Measurements from ENCODE around the gene NECTIN2.
"Not testable (repeated sequence)": the region's sequence is repeated elsewhere in the genome, so short reads cannot be mapped to it uniquely, and the experiment has no call there.

The NECTIN2 gene

DNA sequence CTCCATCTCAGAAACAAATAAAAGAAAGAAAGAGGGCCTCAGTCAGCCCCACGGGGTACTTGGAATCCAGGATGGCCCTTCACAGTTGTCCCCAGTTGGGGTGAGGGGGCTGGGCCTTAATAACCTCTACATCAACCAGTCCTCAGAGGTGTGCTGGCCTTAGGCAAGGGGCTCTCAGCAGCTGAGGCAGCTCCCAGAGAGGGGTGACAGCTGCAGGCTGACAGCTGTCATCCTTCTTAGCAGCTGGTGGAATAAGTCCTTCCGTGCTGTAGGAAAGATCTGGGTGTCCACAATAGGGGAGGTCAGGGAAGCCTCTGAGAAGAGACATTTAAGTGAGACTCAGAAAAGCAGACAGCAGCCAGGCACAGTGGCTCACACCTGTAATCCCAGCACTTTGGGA, 29.8 kb upstream of the NECTIN2 start:
- no peak for DNase-seq (ENCODE audit: low spot score)

DNA sequence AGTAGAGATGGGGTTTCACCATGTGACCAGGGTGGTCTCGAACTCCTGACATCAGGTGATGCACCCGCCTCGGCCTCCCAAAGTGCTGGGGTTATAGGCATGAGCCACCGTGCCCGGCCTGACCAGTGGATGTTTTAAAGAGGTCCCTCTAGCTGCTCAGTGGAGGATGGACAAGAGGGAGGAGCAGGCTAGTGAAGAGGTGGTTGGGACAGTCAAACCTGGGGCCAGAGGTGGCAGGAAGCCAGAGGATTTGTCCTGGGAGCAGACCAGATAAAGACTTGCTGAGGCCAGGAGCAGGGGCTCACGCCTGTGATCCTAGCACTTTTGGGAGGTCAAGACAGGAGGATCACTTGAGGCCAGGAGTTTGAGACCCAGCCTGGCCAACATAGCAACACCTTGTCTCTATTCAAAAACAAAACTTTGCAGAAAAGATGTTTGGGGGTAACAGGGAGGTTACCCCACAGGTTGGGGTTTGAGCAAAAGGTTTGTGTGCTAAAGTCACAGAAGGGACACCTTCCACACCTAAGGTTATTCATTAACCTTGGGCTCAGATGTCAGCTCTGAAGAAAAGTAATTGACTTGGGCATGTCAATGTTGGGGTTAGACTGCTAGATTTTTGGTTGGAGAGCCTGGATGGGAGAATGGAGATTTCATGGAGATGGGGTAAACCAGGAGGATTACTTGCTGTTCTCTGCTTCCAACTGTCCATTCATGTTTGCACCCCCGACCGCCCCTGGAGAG, 28.2 kb upstream of the NECTIN2 start:
- no peak for DNase-seq (ENCODE audit: low spot score)

DNA sequence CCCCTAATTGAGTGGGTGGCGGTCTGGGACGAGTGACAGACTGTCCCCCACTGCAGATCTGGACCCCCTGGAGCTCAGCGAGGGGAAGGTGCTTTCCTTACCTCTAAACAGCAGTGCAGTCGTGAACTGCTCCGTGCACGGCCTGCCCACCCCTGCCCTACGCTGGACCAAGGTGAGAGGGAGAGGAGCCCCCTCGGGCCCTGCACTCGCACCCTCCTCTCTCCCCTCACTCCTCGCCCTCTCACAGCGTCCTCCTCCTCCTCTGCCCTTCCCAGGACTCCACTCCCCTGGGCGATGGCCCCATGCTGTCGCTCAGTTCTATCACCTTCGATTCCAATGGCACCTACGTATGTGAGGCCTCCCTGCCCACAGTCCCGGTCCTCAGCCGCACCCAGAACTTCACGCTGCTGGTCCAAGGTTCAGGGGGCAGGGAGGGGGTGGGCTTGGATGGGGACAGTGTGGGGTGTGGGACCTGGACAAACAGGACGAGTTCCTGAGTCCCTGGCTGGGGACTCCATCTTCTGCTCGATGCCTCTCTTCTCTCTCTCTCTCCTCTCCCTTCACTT, 27.5 kb upstream of the NECTIN2 start:
- DNase-seq (ENCODE audit: low spot score), result no peak

DNA sequence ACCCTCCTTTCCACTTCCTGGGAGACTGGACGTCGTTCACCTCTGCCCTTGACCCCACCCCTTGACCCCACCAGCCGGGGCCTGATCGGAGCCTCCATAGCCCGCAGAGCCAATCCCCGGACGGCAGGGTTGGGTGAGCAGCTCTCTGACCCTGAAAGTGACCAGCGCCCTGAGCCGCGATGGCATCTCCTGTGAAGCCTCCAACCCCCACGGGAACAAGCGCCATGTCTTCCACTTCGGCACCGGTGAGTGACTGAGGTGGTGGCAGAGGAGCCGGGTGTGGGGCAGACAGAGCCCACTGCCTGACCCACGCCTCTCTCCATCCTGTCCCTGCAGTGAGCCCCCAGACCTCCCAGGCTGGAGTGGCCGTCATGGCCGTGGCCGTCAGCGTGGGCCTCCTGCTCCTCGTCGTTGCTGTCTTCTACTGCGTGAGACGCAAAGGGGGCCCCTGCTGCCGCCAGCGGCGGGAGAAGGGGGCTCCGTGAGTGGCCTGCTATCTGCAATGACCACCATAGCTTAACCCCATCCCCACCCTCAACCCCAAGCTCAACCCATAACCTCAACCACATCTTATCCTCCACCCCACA, 26.8 kb upstream of the NECTIN2 start:
- DNase-seq (ENCODE audit: low spot score), result no peak

DNA sequence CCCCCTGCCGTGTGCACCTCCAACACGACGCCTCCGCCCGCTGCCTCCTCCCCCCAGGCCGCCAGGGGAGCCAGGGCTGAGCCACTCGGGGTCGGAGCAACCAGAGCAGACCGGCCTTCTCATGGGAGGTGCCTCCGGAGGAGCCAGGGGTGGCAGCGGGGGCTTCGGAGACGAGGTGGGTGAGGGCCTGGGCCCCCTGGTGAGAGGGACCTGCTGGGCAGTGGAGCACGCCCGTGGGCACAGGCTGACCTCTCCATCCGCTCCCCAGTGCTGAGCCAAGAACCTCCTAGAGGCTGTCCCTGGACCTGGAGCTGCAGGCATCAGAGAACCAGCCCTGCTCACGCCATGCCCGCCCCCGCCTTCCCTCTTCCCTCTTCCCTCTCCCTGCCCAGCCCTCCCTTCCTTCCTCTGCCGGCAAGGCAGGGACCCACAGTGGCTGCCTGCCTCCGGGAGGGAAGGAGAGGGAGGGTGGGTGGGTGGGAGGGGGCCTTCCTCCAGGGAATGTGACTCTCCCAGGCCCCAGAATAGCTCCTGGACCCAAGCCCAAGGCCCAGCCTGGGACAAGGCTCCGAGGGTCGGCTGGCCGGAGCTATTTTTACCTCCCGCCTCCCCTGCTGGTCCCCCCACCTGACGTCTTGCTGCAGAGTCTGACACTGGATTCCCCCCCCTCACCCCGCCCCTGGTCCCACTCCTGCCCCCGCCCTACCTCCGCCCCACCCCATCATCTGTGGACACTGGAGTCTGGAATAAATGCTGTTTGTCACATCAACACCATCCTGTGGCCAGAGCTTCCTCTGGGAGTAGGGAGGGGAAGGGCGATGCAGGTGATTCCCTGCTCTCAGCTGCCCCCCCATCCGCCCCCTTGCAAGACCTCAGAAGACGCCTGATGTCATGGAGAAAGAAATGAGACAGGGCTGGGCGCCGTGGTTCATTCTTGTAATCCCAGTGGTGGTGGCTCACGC, 25.2 kb upstream of the NECTIN2 start:
- no peak for DNase-seq (ENCODE audit: low spot score)

DNA sequence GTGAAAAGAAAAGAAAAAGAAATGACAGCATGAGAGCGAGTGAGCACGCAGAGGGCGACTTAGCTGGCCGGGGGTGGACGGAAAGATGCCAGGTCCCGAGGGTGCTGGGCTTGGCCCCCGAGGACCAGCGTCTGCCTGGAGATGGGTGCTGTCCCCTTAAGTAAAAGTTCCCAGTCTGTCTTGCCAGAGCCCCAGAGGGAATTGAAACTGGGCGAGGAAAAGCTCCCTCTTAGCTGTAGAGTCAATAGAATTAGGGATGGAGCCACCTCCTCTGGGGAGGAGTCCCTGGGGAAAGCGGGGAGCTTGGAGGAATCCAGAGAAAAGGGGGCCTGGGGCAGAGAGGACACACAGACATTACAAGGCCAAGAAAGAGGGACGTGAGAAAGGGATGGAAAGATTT, 23.9 kb upstream of the NECTIN2 start:
- DNase-seq (ENCODE audit: low spot score), result no peak

DNA sequence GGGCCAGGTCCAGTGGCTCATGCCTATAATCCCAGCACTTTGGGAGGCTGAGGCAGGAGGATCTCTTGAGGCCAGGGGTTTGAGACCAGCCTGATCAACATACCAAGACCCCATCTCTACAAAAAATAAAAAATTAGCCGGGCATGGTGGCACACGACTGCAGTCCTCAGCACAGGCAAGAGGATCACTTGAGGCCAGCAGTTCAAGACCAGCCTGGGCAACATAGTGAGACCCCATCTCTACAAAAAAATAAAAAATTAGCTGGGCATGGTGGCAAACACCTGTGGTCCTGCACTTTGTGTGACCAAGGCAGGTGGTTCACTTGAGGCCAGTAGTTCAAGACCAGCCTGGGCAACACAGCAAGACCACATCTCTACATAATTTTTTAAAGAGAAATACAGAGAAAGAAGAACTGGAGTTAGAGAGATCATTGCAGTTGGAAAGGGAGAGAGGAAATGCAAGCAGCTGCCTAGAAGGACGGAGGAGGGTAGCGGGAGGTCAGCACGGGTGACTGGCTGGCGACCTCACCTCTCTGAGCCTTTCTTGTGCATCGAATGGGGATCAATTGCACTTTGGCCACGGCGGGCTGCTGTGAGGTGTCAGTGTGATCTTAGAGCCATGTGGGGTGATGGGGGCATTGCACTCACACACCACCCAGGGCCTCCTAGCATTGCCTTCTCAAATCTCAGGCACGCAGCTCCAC, 23.3 kb upstream of the NECTIN2 start:
- DNase-seq (ENCODE audit: low spot score), result no peak

DNA sequence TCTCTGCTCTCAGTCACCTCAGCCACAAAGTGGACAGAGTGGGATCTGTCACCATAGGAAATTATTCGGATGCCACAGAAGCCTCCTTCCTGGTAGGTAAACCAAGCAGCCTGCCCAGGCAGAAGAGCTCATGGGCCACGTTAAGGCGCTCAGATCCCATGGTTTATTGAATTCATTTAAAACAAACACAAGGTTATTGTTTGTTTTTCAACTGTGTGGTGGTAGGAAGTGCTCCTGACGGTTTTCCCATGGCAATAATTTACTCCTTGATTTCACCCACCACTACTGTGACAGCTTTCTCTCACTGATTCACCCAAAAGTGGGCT, 22.8 kb upstream of the NECTIN2 start:
- DNase-seq (ENCODE audit: low spot score), result no peak

DNA sequence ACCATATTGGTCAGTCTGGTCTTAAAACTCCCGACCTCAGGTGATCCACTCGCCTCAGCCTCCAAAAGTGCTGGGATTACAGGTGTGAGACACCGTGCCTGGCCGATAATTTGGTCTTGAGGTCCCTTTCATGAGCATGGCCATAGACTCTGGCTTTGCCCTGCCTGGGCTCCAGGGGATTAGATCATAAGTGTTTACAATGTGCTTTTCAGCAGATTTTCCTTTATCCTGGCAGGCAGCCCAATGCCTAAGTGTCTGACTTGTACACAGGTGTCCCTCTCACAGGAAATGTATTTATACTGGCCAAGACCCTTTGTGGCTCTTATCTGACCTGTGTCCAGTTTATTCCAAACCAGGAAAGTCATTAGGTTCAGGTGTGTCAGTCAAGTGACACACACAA, 21.3 kb upstream of the NECTIN2 start:
- DNase-seq (ENCODE audit: low spot score), result no peak

DNA sequence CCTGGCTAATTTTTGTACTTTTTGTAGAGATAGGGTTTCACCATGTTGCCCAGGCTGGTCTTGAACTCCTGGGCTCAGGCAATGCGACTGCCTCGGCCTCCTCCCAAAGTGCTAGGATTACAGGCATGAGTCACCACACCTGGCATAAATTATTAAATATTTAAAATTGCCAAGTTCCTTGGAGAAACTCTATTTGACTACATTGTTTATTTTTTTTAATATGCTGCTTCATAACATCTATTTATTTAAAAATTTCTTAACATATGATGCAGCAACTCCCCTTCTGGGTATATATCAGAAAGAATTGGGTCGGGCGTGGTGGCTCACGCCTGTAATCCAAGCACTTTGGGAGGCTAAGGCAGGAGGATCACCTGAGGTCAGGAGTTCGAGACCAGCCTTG, 13.2 kb upstream of the NECTIN2 start:
- DNase-seq (ENCODE audit: low spot score), result not testable (repeated sequence)

DNA sequence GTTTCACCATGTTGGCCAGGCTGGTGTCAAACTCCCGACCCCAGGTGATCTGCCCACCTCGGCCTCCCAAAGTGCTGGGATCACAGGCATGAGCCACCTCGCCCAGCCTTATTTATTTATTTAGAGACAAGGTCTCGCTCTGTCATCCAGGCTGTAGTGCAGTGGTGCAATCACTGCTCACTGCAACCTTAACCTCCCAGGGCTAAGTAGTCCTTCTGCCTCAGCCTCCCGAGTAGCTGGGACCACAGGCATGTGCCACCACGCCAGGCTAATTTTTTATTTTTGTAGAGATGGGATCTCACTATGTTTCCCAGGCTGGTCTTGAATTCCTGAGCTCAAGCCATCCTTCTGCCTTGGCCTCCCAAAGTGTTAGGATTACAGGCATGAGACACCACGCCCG, 11.7 kb upstream of the NECTIN2 start:
- not testable (repeated sequence) for DNase-seq (ENCODE audit: low spot score)

DNA sequence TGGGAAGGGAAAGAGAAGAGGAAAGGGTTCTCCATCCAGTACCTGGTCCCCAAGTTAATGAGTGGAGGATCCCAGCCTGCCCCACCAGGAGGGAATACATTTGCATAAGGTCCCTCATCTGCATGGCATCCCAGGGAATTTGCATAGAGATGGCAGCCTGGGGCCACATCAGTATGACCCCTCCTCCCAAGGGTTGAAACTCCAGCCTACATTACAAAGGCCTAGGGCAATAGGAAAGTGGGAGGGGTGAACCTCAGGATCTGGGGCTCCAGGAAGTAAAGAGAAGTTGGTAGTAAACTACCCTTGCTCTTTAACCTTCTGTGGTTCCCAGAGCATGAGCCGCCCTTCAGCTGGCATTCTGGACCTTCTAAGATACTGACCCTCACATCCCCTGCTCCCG, 6.8 kb upstream of the NECTIN2 start:
- DNase-seq (ENCODE audit: low spot score), result no peak

DNA sequence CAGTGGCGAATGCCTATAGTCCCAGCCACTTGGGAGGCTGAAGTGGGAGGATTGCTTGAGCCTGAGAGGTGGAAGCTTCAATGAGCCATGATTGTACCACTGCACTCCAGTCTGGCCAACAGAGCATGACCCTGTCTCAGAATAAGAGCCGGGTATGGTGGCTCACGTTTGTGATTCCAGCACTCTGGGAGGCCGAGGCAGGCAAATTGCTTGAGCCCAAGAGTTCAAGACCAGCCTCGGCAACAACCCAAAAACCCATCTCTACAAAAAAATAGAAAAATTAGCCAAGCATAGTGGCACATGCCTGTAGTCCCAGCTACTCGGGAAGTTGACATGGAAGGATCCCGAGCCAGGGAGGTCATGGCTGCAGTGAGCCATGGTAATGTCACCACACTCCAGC, 5.3 kb upstream of the NECTIN2 start:
- DNase-seq (ENCODE audit: low spot score), result no peak

DNA sequence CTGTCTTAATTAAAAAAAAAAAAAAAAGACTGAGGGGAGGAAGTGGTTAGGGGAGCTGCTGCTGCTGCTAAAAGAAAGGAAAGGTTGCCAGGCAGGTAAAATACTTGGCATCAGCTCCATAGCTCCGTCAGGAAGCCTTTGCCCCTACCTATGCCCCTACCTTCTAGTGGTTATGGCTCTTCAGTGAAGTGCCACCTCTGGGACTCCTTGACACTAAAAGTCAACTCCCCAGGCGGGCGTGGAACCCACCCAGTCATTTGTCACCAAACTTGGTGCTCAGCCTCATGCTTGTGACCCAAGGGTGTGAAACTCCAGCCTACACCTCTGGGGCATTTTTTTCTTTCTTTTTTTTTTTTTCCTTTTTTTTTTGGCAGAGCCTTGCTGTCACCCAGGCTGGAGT, 4.9 kb upstream of the NECTIN2 start:
- DNase-seq (ENCODE audit: low spot score), result no peak

DNA sequence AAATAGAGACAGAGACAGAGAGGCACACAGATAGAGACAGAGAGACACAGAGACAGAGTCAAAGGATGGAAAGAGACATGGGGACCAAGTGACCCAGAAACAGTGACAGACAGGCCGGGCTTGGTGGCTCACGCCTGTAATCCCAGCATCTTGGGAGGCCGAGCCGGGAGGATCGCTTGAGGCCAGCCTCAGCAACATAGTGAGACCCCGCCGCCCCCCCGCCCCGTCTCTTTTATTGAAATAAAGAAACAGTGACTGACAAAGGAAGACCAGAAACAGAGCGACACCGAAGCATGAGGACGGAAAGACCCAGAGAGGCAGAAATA, 848 bp upstream of the NECTIN2 start:
- DNase-seq (ENCODE audit: low spot score), result no peak

DNA sequence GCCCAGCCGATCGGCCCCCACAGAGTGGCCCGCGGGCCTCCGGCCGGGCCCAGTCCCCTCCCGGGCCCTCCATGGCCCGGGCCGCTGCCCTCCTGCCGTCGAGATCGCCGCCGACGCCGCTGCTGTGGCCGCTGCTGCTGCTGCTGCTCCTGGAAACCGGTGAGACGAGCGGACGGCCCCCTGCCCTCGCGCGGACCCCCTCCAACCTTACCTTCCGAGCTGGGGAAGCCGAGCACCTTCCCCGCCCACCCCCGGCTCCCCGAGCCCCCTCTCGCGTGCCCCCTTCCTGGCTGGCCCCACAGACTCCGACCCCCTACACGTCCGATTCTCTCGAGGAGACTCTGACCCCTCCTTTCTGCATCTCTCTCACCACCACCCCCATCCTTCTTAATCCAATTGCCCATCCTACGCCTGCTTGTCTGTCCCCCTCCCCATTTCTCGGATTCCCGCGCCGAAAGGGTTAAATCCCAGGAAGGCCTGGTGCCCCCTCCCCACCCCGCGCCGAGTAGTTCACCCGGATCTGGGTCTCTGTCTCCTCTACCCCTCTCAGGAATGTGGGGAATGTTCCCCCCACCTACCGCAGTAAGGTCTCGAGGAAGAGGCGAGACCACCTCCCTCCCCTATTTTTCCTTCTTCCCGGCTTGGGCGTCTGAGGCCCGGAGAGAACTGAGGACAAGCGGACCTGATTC, 502 bp downstream of the NECTIN2 start:
- no peak for DNase-seq (ENCODE audit: low spot score)

DNA sequence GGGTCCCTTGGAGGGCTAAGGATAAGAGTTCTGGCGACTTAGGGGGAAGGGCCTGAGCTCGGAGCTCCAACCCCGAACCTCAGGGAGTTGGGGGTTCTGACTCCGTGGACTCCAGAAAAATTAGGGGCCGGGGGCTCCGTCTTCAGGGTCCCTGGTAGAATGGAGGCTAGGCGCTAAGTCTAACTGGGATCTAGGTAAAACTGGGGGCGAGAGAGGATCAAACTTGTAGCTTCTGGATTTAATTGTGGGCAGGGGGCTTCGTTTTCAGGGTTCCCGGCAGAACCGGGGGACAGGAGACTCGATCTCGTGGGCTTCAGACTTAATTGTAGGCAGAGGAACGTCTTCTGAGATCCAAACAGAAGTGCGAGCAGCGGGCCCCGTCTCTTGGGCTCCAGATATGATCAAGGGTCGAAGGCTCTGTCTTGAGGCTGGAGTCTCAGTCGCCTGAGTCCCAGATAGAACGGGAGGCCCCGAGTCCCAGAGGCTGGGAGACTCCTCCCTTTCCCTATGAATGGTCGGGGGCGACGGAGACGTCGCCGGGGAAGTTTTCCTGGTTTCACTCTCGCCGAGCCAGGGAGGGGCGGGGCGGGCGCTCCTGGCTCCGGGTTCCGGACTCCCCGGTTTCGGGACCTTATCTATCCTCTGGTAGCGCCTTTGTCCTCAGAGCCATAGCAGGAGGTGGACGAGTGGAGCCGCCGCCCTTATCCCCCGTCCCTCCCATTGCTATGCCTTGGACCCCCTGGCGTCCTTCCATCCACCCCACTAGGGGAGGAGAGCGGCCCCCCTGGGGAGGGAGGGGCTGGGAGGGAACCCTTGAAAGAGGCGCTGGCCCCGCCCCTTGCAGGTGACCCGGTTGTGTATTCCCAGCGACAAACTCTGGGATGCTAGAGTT, 1.3 kb downstream of the NECTIN2 start:
- no peak for DNase-seq (ENCODE audit: low spot score)

DNA sequence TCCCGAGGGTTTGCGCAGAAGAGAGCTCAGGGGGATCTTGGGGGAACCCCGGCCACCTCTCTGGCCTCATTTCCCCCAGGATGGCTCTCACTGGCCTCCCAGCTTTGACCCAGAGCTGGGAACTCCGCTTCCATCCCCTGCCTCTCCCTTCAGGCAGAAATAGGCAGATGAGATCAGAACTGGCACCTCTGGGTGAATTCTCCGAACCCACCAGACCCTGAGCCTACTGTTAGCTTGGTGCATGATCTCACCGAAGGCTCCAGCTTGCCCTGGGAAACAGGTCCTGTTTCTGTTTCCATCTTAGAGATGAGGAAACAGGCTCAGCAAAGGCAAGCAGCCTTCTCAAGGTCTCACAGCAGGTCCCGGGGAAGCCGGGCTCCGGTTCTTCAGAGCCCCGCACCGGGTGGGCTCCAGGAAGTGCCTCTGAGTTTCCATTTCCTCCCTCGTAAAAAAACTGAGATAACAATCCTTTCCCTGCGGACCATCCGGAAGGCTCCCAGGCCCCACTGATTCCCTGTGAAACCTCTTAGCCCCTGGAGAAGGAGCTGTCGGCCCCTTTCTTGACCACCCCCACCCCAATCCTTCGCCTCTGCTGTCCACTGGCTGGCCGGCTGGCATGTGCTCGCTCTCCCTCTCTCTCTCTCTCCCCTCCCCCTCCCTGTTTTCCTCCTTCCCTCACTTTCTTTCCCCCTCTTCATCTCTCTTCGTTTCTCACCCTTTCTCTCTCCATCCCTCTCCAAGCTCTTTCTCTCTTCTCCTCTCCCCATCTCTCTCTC, 2.1 kb downstream of the NECTIN2 start:
- no peak for DNase-seq (ENCODE audit: low spot score)

DNA sequence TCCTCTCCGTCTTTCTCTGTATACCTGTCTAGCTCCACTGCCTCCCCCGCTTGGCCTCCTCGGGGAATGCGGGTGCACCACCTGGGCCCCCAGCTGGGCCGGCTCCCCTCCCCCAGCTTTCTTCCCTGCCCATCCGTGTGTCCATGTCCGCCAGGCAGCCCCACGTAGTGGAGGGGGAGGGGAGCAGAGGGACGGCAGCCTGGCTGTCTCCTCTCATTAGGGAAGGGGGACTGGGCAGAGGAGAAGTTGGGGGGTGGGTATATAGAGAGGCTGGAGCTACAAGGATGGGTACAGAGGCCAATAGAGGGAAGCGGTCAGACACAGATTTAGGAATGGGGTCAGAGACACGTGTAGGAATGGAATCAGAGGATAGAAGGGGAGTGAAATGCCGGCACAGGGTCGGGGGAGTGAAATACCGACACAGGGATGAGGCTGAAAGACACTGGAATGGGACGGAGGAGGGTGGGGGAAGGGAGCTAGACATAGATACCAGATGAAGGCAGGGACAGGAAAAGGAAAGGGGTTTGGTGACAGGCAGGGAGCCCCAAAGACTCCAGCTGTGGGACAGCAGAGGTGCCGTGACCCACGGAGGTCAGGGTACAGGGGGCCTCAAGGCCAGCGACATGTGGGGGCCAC, 2.8 kb downstream of the NECTIN2 start:
- DNase-seq (ENCODE audit: low spot score), result no peak
